Coronary artery (tissue), 2 donors: Measurements from ENCODE around the gene MICAL3.

Experiments used
- DNase-seq: peaks from one replicate; pipeline ENCODE4 v3.0.0-alpha.2; 2017; ENCODE audit warnings: low spot score
- H3K27ac ChIP-seq, 2 donors: fragments of 200-600 bp; sonication (generic); one replicate each; pipeline ENCODE4 v1.5.1; 2016 to 2019
- H3K4me3 ChIP-seq: fragments of 200-600 bp; sonication (generic); 2 replicates; pipeline ENCODE4 v1.5.1; 2016; ENCODE audit warnings: mild to moderate bottlenecking, moderate library complexity
- CTCF ChIP-seq: fragments of 200-600 bp; sonication (generic); IDR thresholded peaks from one replicate; pipeline ENCODE4 v1.5.1; 2019; ENCODE audit warnings: antibody characterized with exemption

The MICAL3 gene

DNA sequence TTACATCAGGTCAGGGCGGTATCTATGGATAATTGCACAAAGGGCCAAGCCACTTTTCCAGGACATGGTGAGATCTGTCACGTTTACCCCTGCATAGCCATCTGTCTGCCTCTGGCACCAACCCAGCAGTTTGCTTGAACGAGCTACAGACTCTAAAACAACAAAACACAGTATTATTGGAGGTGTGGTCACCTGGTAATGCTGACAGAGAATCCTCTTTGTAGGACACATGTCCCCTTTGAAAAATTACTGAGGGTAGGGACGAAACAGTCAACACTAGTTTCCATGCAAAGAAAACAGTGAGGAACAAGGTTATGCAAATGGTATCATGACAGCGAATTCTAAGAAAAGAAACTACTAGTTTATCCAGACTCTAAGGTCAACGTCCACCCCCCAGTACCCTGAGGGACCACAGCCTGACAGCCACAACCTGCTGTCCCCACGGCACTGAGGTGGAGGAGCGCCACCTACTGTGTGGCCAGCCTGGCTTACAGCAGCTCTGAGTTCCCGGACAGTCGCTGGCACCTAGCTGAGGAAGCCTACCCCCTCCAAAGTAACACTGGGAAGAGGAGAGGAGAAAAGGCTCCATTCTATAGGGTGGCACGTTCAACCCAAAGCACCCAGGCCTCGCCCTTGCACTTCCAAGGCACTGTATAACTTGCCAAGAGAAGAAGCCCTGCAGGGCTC is 132.7 kb downstream of the MICAL3 start:
- TF ChIP-seq CTCF = peak; percentile 35
- Histone ChIP-seq H3K4me3 (no peak overlapping the region), H3K27ac (peak overlapping the region in 1 of 2 donors; percentile 65)
- no peak for DNase-seq

DNA sequence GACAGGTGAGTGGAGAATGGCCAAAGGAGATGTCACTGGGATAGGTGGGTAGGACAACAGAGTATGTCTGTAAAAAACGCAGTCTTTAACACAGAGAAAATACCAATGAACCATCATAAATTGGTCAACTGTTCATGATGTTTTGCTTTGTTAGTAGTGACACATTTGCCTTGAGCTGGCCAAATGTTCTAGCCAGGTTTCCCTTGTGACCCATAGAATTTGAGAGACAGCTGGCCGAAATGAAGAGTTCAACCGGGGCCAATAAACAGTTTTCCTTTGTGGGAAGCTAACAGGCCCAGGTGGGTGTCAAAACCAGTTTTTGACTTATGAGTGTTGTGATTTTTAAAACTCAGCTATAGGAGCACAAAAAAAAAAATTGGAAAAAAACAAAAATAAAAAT is 133.5 kb downstream of the MICAL3 start:
- DNase-seq = no peak
- TF ChIP-seq CTCF = no peak
- Histone ChIP-seq H3K27ac (peak overlapping the region; percentile 52 to 65), H3K4me3 (no peak overlapping the region)

DNA sequence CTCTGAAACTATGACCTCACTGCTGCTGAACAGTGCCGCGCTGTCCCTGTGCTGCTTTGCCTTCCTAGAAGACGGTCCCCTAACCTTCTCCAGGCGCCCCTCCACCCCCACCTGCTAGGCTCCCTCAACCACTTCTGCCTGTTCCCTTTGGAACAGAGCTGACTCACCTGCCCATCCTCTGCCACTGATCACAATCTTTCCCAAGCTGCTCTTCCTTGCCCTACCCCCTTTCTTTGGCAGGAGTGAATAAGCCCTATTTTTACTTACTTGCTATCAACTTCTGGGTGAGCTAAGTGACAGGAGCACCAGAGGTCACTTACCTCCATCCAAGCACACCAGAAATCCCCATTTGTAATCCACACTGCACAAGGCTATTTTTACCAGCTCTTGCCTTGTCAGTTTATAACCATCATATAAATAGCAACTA is 134.1 kb downstream of the MICAL3 start:
- no peak for TF ChIP-seq CTCF
- Histone ChIP-seq H3K4me3 (no peak overlapping the region), H3K27ac (peak overlapping the region; percentile 52 to 65)
- no peak for DNase-seq

DNA sequence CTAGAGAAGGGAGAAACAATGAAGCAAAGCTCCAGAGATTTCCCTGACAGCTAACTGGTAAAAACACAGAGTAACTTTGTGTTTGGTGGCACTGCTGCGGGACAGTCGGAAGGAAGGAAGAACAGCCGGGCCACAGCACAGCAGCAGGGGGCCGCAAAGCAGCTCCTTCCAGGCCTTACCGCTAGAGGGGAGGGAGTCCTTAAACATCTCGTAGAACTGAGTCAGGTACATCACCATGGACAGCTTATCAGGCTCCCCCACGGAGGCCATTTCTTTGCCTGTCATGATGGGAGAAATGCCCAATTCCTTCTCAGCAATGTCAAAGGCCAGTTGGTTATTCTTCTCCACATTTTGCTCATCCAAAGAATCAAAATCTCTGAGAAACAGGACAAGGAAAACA is 135.5 kb downstream of the MICAL3 start:
- no peak for DNase-seq
- Histone ChIP-seq H3K4me3 (no peak overlapping the region), H3K27ac (no peak overlapping the region)
- no peak for TF ChIP-seq CTCF

DNA sequence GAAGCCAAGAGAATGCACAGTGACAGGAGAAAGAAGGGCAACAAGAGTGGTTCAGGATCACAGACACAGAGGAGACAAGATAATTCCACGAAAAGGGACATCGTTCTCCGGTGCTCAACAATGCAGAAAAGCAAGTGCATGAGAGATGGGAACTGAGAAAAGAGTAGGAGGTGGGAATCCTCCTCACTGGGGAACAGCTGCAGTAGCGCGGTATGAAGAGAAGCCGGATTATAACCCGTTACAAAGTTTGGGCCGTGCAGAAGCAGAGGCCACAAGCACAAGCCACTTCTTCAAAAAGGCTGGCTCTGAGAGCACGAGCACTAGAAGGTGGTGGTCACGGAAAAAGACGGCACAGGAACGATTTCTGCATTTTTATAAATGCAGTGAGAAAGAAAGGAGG is 135.9 kb downstream of the MICAL3 start:
- TF ChIP-seq CTCF = no peak
- Histone ChIP-seq H3K27ac (no peak overlapping the region), H3K4me3 (no peak overlapping the region)
- DNase-seq = no peak

GRCh38 chr22:17884893-17885292 is 139.5 kb downstream of the MICAL3 start:
- no peak for TF ChIP-seq CTCF
- no peak overlapping the region for H3K4me3 ChIP-seq
- H3K27ac ChIP-seq = no peak overlapping the region
- no peak for DNase-seq

DNA sequence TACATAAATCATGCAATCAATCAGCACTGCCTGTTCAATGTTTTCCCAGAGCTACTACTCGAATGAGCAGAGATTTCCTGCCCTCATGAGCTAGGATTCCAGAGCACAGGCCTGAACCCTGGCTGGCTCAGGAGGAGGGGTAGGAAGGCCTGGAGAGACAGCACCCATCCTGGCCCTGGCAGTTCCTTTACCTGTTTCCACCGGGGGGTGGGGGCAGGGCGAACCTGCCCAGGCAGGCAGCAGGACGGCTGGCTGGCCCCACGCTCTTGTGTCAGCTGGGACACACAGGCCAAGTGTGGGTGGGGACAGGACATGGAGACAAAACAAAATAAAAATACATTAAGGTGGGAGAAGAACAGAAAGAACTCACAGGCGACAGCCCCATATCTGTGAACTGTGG is 140.3 kb downstream of the MICAL3 start:
- TF ChIP-seq CTCF = no peak
- no peak overlapping the region for H3K4me3 ChIP-seq
- DNase-seq = no peak
- no peak overlapping the region for H3K27ac ChIP-seq
